ENCODE data around the gene SLC1A7.

The SLC1A7 gene

DNA sequence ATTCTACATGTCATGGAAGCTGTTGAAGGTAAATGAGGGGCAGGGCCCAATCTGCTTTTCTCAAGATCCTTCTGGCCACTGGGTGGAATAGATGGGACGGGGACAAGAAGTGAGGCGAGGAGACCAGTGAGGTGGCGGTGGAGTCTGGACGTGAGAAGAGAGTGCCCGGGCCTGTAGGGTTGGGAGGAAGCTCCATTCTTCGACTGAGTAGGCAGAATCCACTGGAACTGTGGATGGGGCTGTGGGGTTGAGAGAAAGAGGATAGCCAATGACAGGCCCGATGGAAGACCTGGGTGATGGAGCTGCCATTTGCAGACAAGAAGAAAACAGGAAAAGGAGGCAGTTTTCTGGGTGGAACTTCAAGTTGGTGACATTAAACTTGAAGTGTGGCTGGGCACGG lies 10.3 kb downstream of the SLC1A7 start:
- no peak for DNase-seq

DNA sequence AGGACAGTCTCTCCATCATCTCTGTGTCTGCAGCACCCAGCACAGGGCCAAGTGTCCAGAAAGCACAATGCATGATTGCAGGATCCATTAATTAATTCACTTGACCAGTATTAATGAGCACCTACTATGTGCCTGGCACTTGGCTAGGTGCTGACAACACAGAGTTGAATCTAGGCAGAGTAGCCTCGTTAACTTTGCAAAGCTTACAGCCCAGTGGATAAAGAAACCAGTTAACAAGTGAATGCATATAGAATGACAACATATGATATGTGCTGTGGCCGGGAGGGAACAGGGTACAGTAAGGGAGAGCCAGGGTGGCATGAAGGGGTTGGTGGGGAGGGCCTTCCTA lies 10.9 kb downstream of the SLC1A7 start:
- DNase-seq: no peak

DNA sequence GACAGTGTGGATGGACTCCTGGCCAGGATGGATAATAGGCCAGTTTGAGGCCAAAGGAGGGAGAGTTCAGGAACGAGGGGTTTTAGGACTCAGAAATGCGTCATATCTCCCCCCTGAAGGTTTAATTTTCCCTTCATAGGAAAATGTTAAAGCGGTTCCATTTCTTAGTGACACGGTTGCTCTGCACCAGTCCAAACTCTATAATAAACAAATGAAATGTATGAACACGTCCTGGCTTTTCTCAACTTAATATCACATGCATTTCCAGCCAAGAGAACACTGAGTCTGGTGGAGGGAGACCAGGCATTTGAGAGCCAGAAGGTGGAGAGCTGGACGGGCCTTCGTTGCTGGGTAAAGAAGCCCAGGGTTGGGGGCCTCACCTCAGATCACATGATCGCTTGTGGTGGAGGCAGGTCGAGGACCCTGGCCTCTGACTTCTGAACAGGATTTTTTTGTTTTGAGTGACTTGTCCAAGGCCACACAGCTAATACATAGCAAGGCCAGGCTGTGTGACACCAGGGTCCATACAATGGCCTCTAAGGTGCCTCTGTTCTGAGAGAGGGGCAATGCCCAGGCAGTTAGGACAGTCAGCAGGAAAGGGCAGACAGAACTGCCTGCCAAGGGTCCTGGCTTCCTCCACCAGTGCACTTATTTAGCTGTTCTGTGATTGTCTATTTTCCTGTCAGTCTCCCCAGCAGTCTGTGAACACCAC lies 11.4 kb downstream of the SLC1A7 start:
- DNase-seq: no peak

DNA sequence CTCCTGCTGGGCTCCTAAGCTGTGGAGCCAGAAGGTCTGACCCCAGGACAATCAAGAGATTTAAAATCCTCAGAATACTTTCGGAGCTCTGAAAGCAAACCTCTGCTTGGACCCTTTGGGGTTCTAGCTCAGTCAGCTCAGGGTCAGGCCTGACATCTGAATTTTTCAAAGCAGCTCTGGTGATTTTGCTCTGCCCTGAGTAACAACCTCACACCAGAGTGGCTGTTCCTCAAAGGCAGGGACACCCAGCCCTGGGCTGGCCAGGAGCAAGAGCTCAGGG lies 11.9 kb downstream of the SLC1A7 start:
- no peak for DNase-seq

DNA sequence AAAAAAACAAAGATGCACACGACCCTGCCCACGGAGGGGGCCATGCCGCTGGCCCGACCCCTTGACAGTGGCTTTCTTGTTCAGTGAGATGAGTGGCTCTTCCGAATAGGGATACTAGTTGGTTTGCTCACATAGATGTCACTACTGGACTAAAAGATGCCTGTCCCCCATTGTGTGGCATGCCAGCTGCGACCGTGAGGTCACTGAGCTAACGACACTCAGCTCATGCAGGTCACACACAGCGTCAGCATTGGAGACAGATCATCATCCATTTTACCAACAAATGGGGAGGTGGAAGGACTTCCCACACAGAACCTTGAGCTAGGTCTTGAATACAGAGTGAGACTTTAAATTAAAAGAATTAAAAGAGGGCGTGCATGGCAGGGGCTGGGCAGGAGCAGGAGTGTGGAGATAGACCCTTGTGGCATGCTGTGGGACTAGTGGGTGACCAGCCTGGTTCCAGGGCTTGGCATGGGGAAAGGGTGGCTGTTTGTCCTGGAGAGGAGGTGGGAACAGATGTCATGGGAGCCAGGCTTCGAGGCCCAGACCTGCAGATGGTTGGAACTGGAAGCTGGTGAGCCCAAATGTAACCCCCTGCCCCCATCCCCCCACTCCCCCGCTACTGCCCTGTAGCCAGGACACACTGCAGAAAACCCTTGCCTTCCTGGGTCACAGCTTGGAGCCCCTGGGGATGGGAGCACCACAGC lies 12.4 kb downstream of the SLC1A7 start:
- no peak for DNase-seq

DNA sequence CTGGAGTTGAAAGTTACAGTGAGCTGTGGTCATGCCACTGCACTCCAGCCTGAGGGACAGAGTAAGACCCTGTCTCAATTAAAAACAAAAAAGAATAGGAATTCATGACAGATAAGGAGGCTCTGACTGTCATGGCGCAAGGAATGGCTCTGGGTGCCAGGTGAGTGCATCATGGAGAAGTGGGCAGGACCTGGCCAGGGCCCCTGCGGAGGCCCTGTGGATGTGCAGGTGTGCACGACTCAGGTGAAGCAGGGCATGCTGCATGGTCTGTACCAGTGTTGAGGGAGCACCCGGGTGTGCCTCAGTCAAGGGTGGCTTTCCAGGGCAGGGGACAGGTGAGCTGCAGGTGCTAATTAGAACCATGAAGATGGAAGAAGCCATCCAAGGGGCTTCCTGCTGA lies 14.0 kb downstream of the SLC1A7 start:
- DNase-seq: no peak

DNA sequence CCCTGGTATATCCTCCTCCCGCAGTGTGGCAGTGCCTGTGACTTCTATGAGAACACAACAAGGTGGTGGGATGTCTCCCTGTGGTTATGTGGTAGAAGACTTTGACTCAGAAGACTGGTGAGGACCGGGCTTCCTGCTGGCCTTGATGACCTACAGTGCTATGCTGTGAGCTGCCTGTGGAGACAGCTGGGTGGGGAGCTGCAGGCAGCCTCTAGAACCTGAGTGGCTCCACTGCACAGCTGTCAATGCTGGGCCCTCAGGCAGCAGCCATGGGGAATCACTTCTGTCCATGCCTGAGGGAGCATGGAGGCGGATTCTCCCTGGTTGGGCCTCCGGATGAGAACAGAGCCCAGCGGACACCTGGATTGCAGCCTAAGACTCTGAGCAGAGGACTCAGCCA lies 14.9 kb downstream of the SLC1A7 start:
- no peak for DNase-seq

DNA sequence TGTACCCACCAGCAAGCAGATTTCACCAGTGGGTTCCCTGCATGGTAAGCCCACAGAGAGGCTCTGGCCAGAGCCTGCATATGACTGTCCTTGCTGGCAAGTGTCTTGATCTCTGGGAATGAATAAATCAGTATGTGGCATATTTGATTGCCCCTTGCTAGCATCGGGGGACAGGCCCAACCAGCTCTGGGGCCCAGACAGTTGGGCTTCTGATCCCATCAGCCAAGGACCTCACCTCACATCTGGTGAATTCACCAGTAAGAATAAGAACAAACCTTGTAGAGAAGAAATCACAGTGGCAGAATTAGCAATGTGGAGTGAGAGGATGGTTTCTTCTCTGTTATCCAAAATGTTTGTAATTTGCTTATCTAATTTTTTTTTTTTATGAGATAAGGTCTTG lies 15.9 kb downstream of the SLC1A7 start:
- DNase-seq: no peak

DNA sequence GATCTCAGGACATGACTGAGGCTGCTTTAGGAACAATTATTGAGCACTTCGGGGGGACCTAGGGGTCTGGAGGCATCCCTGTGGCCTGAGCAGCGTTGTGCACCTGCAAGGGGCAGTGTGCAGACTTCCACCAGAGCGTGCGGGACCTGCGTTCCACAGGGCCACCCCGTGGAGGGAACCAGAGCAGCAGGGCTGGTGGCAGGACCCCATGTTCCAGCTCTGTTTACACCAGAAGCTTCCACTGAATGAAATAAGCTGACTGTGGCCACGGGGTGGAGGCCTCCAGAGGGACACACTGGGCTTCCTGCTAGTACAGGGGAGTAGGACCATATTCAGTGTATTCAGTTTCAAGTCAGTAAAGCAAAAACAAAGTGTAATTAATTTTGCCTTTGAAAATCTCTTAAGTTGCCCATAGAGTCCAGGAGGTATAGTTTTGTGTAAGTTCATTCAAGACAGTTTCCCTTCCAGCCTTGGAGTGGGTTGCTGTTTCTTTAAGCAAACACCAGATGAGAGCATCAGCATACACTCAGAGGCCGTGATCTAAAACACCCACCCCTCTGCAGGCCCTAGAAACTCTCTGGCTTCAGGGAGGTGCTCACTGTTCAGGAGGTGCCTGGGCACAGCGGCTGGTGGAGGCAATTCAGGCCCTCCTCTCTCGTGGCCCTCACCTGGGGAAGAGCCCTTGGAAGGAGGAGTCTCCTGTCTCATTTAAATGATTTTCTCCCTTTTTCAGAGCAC lies 16.6 kb downstream of the SLC1A7 start:
- DNase-seq: no peak

DNA sequence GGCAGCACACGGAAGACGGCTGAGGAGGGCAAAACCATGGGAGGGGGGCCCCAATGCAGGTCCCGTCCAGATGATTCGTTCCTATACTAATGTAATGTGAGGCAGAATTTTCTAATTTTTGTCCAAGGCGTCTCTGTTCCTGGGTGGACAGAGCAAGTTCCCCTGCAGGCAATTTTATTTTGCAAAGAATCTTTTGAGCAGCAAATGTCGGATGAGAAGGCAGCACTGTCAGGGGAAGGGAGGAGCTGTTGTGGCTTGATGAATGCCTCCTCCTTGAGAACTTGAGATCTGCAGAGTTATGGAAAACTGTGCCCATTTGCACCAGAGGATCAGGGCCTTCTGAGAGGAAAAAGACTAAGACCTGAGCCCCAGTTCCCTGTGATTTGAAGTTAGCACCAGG lies 17.3 kb downstream of the SLC1A7 start:
- no peak for DNase-seq

DNA sequence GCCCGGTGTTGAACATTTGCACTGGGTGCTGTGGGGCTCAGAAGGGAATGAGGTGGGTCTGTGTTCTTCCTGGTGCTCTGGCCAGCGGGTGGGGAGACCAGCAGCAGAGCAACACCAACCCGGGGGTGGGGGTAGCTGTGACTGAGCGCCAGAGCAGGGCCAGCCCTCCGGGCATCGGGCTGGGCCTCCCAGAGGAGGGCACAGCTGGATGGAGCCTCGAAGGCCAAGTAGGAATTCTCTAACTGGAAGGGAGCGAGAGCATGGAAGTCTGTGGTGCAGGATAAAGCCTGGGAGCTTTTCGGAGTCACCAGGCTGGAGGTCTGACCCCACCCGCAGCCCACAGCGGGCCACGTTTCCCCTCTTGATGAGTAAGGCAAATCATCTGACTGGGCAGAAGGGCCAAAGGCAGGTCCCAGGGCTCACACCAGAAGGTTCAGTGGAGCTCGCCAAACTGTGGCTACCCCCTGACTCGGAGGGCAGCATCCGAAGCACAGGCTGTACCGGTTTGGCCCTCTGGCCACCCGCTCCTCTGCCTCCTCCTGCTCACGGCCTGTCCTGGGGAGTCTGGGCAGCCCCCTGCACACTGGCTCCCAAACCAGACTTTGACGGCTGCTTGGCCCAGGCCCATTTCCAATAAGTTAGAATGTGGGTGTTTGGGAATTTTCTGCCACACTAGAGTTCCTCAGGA lies 18.8 kb downstream of the SLC1A7 start:
- DNase-seq: no peak

DNA sequence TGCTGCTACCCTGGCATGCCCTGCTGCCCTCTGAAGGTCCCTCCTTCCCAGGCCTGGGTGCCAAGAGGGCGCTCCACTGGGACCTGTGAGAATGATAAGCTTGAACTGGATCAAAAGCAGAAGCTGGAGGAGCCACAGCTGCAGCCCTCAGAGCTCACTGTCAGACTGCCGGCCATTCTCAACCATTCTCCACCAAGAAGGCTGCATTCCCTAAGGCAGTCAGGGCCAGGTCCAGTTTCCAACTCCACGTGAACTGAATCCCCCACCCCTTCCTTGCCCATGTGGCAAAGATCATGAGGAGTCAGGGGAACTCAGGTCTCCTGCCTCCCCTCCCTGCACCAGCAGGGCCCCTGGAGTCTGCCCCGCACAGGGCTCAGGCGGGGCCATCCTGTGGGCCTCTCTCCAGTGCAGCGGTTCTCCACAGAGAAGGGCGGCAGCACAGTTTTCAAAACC lies 19.5 kb downstream of the SLC1A7 start:
- no peak for DNase-seq

DNA sequence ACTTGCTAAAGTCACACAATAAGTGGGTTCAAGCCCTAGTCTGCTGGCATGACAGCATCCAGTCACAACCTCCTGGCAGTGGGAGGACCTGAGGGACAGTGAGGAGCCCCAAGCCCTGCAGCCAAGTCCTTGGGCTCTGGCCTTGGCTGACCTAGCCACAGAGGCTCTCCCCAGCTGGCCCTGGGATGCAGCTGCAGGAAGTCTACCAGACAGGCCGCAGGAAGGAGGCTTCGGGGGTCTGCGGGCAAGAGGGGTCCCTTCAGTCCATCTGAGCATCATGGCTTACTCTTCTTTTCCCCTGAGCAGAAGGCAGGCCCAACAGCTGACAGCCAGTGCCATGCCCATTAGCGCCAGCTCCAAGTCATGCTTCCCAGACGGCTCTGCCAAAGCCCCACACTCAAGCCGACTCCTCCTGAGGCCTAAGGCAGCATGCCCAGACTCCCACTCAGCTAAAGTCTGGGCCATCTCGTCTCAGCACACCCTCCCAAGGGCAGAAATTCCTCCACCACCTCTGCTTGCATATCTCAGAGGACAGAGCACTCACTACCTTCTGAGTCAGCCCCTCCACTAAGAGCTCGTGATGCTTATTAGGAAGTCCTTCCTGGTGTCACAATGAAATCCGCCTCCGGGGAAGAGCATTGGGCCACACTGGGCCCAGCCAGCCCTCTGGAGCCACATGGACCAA lies 20.1 kb downstream of the SLC1A7 start:
- no peak for DNase-seq

DNA sequence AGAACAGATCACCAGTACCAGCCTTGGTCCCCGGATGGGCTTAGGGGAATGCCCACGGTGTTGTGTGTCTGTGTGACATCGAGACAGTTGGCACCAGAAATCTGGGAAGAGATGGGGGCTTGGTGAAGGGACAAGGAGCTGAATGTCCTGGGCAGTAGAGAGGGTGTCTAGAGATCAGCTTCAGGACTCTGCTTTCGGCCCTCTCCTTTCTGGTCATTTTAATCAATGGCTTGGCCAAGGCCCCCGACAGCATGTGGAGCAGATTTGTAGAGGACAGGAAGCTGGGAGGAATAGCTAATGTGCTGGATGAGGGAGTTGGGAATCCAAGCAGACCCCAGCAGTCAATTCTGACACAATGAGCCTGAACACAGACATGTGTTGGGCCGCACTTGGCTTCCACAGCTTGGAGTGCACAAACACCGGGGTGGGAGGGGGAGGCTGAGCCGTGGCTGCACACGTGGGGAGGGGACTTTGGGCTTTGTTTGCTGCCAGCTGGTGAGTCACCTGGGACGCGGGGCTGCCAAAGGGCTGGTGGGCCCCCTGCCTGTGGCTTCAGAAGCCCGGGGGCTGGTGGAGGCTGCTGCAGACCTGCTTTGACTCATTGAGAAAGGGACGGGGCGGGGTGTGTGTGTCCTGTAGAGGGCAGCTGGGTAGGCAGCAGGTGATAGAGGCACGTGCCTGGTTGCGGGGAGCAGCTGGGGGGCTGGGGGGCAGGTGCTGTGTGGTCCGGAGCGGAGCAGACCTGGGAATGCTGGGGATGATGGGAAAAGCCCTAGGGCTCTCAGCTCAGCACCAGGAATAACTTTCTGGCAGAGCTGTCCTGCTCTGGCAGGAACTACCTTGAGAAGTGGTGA lies 20.9 kb downstream of the SLC1A7 start:
- DNase-seq: no peak

DNA sequence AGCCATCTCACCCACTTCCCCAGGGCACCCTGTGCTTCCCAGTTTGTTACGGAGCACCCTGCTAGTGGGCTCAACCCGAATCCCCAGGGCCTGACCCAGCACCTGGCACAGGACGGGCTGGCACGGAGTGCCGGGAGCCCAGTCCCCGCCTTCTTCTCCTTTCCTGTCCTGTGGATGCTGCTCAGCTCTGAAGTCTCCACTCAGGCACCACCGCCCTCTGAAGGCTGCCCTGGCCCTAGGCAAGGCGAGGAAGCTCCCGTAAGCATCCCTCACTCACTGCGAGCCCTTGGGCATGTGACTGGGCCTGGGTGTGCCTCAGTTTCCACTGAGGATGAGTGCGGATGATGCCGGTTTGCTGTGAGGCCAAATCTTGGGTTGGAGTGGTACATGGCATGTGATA lies 21.8 kb downstream of the SLC1A7 start:
- DNase-seq: no peak

DNA sequence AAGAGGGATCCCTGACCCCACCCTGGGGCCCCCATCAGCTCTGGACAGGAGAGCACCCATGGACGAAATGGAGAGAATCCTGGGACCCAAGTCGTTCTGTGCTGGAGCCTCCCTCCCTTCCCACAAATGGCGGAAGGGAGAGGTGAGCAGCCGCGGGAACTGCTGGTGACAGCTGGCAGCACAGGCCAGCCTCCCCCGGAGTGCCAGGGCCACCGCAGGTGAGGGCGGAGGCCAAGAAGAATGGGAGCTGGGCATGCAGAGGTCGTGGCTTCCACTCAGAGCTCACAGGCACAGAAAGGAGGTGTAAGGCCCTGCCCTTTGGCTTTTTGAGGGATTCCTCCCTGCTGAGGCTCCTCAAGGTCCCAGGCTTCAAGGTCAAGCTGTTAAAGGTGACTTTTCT lies 24.6 kb downstream of the SLC1A7 start:
- no peak for DNase-seq

DNA sequence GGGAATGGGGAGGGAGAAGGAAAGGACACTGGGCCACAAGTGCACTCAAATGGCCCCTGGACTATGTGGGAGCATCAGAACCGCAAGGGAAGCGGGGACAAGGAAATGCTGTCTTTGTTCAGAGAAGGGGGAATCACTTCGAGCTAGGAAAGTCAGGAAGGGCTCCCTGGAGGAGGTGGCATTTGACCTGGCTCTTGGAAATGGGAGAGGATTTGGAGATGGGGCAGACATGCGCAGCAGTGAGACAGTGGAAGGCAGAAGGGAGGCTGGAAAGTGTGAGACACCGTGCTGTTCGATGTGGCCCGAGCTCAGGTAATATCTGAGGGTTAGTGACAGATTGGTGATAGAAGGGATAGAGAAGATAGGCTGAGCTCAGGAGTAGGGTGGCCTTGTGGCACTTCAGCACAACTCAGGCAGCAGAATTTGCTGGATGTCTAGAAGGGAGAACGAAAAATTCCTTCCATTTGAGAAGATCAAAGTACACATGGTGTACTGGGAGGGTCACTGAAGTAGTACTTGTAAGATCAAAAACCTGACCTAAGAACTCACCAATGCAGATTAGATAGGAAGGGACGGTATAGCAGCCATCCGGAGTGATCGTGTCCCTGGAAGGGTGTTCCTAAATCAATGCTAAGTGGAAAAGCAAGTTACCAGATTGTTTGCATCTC lies 25.4 kb downstream of the SLC1A7 start:
- DNase-seq: no peak

DNA sequence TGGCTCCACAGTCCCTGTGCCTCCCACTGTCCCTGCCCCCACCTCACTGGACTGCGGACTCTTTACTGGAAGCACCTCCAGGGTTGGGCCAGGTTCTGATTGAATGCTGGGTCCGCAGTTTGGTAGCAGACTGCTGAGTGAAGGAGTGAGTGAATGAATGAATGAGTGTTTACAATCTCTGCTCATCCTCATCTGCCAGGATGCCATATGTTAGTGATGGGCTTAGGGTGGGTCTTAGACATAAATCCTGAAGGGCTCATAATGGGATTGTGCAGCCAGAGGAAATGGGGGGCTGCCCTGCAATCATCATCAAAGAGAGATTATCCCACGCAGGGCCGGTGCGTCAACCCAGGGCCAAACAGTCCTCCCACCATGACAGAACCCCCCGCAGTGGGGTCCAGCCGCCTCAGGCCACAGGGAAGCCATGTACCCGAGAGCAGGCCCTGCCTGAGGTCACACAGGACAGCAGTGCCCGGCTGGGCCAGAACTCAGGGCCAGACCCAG lies 26.1 kb downstream of the SLC1A7 start:
- DNase-seq: no peak

DNA sequence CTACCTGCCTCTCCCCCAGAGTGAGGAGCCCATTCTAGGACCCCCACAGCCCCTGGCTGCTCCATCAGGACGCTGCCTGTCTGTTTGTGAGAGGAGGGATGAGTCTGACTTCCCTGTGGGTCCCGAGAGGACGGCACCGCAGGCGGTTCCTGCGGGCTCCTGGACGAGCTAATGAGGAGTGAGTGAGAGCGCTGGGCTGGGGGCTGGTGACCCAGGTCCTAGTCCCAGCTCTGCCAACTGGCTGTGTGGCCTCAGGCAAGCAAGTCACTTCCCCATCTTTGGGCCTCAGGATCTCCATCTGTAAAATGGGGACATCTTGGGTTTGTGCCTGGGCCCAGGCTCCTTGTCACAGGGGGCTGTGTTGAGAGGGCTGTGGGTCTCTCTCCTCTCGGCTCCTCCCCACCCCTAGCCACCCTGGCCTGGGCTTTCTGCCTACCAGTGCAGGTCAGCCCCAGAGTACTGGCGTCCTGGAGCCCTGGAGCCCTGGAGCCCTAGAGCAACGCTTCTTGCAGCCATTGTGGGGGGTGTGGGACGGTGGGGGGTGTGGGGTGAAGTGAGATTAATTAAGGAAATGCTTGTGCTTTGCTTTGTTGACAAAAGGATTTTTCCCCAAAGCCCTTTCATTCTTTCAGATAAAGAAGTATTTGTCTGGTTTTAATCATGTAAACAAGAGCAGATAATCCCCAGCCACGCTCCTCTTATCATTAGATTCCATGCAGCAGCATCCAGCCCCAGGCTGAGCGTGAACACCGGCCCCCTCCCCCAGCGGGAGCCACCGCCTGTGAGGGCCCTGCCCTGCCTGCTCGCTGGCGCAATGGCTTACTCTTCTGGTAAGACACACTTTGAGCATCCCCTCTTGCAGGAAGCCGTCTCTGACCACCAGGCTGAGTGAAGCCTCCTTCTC lies 26.8 kb downstream of the SLC1A7 start:
- DNase-seq: no peak

All from NCI-H1930 (cell line).